COLO668 (cell line): ENCODE results near the gene ADRA1B.

Experiments
- DNase-seq: peaks from one replicate; lab custom pipeline; 2025; ENCODE audit not compliant: unreplicated experiment; lab: John Stamatoyannopoulos, UW

ADRA1B gene

DNA sequence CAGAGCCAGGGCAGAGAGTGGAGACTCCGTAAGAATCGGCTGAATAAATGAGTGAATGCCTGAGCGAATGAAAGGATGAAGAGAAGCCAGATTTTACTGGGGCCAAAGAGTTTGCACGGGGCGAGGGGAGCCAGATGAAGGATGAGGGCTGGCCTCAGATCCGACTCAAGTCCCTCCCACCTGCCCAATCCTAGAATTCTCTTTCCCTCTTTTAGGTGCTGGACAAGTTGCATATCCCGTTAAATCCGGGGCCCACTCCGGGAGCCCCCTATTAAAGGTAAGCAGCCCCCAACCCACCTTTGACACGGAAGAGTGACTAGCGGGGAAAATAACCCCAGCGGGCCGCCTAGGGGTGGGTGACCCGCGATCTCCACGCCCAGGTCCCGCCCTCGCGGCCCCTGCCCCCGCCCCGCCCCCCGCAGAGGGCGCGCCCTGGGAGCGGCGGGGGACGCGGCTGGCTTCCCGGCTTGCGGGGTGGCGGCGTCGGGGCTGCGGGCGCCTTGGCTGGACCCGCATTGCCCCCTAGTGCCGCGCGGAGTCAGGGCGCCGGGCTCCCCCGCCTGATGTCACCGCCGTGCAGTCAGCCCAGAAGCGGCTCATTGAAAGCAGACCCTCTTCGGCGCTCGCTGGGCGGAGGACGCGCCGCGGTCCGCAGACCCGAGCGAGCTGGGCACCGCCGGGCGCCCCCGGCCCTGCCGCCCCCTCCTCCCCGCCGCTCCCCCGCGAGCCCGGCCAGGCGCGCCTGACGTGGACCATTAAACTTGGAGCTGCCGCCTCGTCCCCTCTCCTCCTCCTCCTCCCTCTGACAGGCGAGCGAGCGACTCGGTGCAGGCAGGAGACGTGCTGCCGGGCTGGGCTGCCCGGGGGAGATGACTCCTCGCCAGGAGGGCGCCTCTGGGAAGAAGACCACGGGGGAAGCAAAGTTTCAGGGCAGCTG is at the start of gene ADRA1B:
ADRA1B (plus strand) TSS at position 579 of the 937 bp plus-strand sequence. CDS start 424 bp downstream, outside the sequence.
- peak; percentile 7 for DNase-seq

DNA sequence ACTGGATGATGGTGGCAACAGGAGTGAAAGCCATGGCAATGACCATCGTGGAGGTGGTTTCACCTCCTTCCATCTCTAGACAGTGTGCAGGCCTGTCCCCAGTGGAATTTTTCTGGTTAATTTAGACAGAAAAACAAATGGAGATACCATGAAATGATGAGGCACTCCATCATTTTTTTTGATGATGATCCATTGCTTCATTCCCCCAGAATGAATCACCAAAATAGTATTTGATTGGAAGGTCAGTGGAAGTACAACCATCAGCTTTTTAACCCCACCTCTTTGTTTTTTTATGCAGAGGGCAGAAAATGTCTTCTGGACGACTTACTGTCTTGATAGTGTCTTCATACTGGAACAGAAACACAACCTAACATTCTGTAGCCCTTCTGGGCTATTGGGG is 42.6 kb upstream of the ADRA1B start:
- DNase-seq: no peak

DNA sequence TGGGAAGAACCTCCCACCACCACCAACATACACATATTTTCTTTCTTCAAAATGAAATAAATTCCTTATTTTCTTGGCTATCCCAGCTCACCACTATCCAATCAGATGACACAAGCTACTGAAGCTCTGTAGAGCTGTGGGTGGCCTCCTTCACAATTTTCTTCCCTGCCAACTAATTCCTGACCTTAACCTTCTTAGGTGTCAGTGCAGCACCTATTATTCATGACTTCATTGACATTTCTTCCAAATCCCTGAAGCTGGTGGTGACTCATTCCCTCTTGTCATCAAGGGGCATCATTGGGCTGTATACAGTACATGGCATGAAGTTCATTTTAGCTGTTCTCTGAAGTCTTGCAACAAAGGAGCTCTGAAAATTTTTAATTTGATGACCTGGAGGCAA is 42.0 kb upstream of the ADRA1B start:
- DNase-seq: no peak

- DNase-seq: no peak
Measured at GRCh38 chr5:159877016-159877415, 39.3 kb upstream of the ADRA1B start.

- DNase-seq: no peak
Measured at GRCh38 chr5:159877894-159878448, 38.3 kb upstream of the ADRA1B start.

- no peak for DNase-seq
Measured at GRCh38 chr5:159878988-159879471, 37.3 kb upstream of the ADRA1B start.

DNA sequence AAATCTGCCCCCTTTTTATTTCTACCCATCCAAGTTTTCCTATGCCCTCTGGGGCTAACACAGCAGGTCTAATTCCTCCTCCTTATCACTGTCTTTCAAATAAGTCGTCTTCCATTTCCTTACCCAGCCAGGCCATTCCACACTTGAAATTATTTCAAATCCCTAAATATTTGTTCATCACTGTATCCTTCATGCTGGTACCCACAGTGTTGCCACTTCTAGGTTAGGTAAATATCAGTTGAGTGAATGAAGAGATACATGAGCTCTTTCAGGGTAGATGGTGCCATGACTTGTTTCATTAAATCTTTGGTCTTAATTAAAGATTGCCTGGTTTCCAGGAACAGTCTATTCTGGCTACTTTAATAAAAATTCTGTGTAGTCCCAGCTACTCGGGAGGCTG is 35.6 kb upstream of the ADRA1B start:
- DNase-seq: no peak

DNA sequence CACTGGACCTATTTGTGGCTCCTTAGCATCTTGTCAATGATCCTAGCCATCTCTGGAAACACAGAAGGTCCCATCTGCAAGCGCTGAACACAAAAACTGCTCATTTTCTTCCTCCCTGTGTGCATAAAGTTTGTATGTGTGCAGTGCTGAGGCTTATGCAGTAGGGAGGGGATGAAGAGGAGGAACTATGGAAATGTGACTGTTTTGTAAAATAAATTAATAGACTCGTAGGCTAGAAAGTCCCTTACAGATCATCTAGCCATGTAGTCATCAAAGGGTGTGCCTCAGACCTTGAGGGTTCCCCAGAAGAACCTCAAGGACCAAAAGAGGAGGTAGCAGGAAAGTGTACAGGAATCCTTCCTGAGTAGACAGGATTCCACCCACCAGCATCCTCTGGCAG is 34.3 kb upstream of the ADRA1B start:
- DNase-seq: no peak

DNA sequence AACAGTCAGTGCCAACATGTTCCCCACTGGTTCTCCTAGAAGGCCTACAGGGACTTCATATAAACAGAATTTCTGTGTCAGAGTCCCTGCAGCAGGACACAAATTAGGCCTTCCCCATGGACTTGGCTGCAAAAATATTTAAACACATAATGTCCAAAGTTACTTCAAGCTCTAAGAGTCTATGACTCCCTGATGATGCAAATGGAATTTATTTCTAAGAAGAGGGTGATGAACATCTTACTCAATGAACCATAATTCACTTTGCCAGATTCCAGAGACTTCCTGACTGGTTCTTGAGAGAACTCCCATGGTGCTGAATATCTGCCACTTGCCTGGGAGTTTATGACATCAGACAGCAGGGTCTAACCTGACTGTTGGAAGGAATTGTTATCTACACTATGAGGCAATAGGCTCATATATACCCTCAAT is 32.7 kb upstream of the ADRA1B start:
- DNase-seq: no peak

- DNase-seq: no peak
Measured at GRCh38 chr5:159884917-159885620, 31.2 kb upstream of the ADRA1B start.

DNA sequence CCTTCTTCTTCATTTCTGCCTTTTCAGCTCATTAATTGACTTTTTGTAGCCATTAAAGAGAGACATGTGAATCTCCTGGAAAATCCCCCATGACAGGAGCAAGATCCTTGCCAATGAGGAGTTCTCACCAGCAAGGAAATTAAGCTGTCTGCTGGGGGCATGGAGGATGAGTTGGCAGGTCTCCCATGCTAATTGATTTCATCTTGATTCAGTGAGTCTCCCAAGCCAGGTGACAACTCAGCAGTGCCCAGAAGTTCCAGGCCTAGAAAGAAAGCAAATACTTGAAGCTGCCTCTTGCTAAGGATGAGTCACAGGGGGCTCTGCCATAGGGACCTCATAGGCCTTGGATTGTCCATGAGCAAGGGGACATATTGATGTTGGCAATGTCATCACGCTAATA is 30.0 kb upstream of the ADRA1B start:
- no peak for DNase-seq

GRCh38 chr5:159887050-159887449 is 29.2 kb upstream of the ADRA1B start:
- no peak for DNase-seq

DNA sequence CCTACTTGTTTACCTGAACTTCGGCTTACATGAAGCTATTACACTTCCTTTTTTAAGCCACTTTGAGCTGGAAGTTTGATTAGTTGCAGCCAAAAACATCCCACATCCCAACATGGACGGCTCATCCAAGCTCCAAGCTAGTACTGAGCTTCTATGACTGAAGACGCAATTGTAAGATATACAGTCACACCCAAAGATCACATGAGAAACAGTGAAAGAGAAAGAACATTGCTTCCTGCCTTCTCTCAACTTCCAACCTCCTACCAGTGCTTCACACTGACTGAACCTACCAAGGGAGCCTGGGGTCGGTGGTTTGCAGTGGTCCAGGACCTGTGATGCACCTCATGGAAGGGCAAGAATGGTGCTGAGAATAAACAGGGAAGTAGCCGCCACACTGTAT is 27.4 kb upstream of the ADRA1B start:
- no peak for DNase-seq

GRCh38 chr5:159890141-159890540 is 26.1 kb upstream of the ADRA1B start:
- DNase-seq: no peak

GRCh38 chr5:159891371-159891770 is 24.9 kb upstream of the ADRA1B start:
- DNase-seq: no peak

GRCh38 chr5:159893040-159893695 is 23.1 kb upstream of the ADRA1B start:
- DNase-seq: no peak

DNA sequence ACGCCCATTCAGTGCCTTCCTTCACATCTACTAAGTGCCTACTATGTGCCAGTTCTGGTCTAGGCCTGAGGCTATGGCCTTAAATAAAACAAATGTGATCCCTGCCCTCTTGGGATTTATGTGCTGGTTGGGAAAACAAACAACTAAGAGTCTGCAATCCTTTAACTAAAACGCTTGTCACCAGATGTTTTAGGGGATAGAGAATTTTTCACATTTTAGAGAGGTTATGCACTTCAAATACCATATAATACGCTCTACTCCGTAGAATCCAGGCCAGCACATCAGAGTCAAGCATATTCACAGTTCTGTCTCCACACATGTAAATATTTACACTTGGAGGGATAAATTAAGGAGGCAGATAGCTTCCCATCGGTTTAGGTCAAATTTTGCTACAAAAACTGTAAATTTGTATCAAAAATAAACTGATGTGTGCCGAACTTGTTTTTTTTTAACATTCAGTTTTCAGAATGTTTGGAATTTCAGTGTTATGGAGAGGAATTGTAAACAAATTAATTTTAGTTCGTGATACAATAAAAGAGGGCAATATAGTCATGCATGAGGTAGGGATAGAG is 22.0 kb upstream of the ADRA1B start:
- no peak for DNase-seq

DNA sequence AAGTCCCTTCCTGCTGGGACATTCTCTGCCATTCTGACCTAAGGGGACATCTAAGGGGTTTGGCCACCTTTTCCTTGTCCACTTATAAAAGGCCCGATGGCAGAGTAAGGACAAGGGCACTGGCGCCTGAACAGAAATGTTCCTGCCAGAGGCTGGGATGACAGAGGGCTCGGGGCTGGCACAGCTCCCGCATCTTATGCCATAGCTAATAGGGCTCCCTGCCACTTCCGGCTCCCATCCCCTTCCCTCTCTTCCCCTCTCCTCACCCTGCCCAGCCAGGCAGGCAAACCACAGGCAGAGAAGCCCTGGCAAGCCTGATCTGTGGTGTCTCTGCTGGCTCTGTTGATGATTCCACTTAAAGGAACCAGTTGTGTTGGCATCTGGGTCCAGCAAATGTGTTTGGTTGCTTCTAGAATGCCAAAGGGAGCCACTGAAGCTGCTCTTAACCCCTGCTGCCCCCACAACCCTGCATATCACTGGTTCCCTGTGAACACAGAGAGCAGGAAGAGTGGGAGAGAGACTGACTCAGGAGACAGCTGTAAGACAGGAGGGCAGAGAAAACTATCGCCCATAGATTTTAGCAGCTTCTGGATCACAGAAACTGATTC is 18.4 kb upstream of the ADRA1B start:
- no peak for DNase-seq

GRCh38 chr5:159899067-159900049 is 16.9 kb upstream of the ADRA1B start:
- DNase-seq: no peak
